Neural cell (in vitro differentiated cells): ENCODE results near the gene ARL8A. TPM values are rescaled to one million over a fixed set of nuclear protein-coding genes. Genes with fewer than 3 reads are reported as not detected.

Experiments used
- H2AFZ ChIP-seq: fragments of 200-600, 300-800 bp; sonication (generic), shearing (Covaris generic); 2 replicates; pipeline ENCODE4 v1.6.0; 2014; ENCODE audit warnings: low read depth, mild to moderate bottlenecking, antibody characterized with exemption, low read length, moderate library complexity
- H3F3A ChIP-seq: fragments of 200-600 bp; shearing (Covaris generic); 2 replicates; pipeline ENCODE4 v1.6.1; 2016; ENCODE audit warnings: mild to moderate bottlenecking, moderate library complexity, mixed read lengths, antibody characterized with exemption, low read length; ENCODE audit not compliant: insufficient read depth, poor library complexity, severe bottlenecking
- H3K27ac ChIP-seq: fragments of 200-600, 300-800 bp; sonication (generic), shearing (Covaris generic); 2 replicates; pipeline ENCODE4 v1.5.1; 2014; ENCODE audit warnings: mild to moderate bottlenecking, low read length, moderate library complexity
- H3K27me3 ChIP-seq: fragments of 300-800, 200-600 bp; sonication (generic), shearing (Covaris generic); 2 replicates; pipeline ENCODE4 v1.6.0; 2014; ENCODE audit warnings: mild to moderate bottlenecking, low read depth, low read length, moderate library complexity; ENCODE audit not compliant: insufficient read depth
- H3K36me3 ChIP-seq: fragments of 300-800, 200-600 bp; sonication (generic), shearing (Covaris generic); 2 replicates; pipeline ENCODE4 v1.5.1; 2014; ENCODE audit warnings: mild to moderate bottlenecking, antibody characterized with exemption, low read length, moderate library complexity; ENCODE audit not compliant: insufficient read depth
- H3K4me2 ChIP-seq: fragments of 300-800, 200-600 bp; sonication (generic), shearing (Covaris generic); 2 replicates; pipeline ENCODE4 v1.6.0; 2014; ENCODE audit warnings: mild to moderate bottlenecking, low read length
- H3K4me3 ChIP-seq: fragments of 300-800, 200-600 bp; sonication (generic), shearing (Covaris generic); 2 replicates; pipeline ENCODE4 v1.5.1; 2014; ENCODE audit warnings: mild to moderate bottlenecking, low read length, moderate library complexity
- H3K79me2 ChIP-seq: fragments of 200-600 bp; shearing (Covaris generic); replicated peaks from 2 replicates; pipeline ENCODE4 v1.6.0; 2014; ENCODE audit warnings: mild to moderate bottlenecking, low read length, moderate library complexity; ENCODE audit not compliant: insufficient read depth
- H3K9ac ChIP-seq: fragments of 300-800, 200-600 bp; sonication (generic), shearing (Covaris generic); 2 replicates; pipeline ENCODE4 v1.6.1; 2016; ENCODE audit warnings: mild to moderate bottlenecking, low read length, mixed read lengths
- H3K9me2 ChIP-seq: fragments of 200-600 bp; shearing (Covaris generic); 2 replicates; pipeline ENCODE4 v1.6.1; 2016; ENCODE audit warnings: mild to moderate bottlenecking, low read length, mixed read lengths; ENCODE audit not compliant: insufficient read depth
- H3K9me3 ChIP-seq: fragments of 200-600, 300-800 bp; sonication (generic), shearing (Covaris generic); 2 replicates; pipeline ENCODE4 v1.6.1; 2016; ENCODE audit warnings: mild to moderate bottlenecking, mixed run types, low read length, moderate library complexity, mixed read lengths
- H4K20me1 ChIP-seq: fragments of 200-600 bp; shearing (Covaris generic); 2 replicates; pipeline ENCODE4 v1.6.1; 2016; ENCODE audit warnings: mild to moderate bottlenecking, mixed run types; ENCODE audit not compliant: insufficient read depth
- EP300 ChIP-seq: fragments of 450-650 bp; conservative IDR thresholded peaks from 2 replicates; pipeline ENCODE4 v1.6.1; 2014; ENCODE audit warnings: antibody characterized with exemption, mild to moderate bottlenecking, moderate library complexity; ENCODE audit not compliant: poor library complexity, severe bottlenecking
- EZH2 ChIP-seq: fragments of 200-600, 300-800 bp; shearing (Covaris generic), sonication (generic); IDR thresholded peaks from 2 replicates; pipeline ENCODE4 v1.6.1; 2014; ENCODE audit warnings: antibody characterized with exemption, low read length, borderline replicate concordance, mild to moderate bottlenecking; ENCODE audit not compliant: insufficient read depth, poor library complexity, severe bottlenecking
- MXI1 ChIP-seq: fragments of 450-650 bp; conservative IDR thresholded peaks from 2 replicates; pipeline ENCODE4 v1.6.1; 2014; ENCODE audit warnings: antibody characterized with exemption, mild to moderate bottlenecking; ENCODE audit not compliant: poor library complexity, severe bottlenecking
- POLR2AphosphoS5 ChIP-seq: IDR thresholded peaks from 2 replicates; pipeline ENCODE4 v1.6.1; 2012
- RAD21 ChIP-seq: fragments of 450-650 bp; conservative IDR thresholded peaks from 2 replicates; pipeline ENCODE4 v1.6.1; 2014; ENCODE audit warnings: antibody characterized with exemption, mild to moderate bottlenecking, moderate library complexity
- SMC3 ChIP-seq: fragments of 450-650 bp; conservative IDR thresholded peaks from 2 replicates; pipeline ENCODE4 v1.6.1; 2014; ENCODE audit warnings: antibody characterized with exemption, mild to moderate bottlenecking, moderate library complexity; ENCODE audit not compliant: poor library complexity
- TAF1 ChIP-seq: IDR thresholded peaks from 2 replicates; pipeline ENCODE4 v1.6.1; 2012; ENCODE audit warnings: low read depth
- polyA plus RNA-seq: library from polyadenylated mRNA; depleted of rRNA; stranded (reverse); fragments of >200 nt; gene quantifications from 2 replicates; pipeline ENCODE4 v1.2.3, GENCODE V29; 2014
- TF ChIP-seq, protein P1 (sequence below): IDR thresholded peaks from 2 replicates; pipeline ENCODE4 v1.6.1; 2012; ENCODE audit warnings: borderline replicate concordance
- TF ChIP-seq, protein P2 (sequence below): fragments of 450-650 bp; IDR thresholded peaks from 2 replicates; pipeline ENCODE4 v1.5.1; 2014; ENCODE audit warnings: antibody characterized with exemption, mild to moderate bottlenecking, moderate library complexity; ENCODE audit not compliant: poor library complexity, severe bottlenecking

ARL8A gene
- polyA plus RNA-seq, 1 donor from 2014 or later: 89.4 TPM

DNA sequence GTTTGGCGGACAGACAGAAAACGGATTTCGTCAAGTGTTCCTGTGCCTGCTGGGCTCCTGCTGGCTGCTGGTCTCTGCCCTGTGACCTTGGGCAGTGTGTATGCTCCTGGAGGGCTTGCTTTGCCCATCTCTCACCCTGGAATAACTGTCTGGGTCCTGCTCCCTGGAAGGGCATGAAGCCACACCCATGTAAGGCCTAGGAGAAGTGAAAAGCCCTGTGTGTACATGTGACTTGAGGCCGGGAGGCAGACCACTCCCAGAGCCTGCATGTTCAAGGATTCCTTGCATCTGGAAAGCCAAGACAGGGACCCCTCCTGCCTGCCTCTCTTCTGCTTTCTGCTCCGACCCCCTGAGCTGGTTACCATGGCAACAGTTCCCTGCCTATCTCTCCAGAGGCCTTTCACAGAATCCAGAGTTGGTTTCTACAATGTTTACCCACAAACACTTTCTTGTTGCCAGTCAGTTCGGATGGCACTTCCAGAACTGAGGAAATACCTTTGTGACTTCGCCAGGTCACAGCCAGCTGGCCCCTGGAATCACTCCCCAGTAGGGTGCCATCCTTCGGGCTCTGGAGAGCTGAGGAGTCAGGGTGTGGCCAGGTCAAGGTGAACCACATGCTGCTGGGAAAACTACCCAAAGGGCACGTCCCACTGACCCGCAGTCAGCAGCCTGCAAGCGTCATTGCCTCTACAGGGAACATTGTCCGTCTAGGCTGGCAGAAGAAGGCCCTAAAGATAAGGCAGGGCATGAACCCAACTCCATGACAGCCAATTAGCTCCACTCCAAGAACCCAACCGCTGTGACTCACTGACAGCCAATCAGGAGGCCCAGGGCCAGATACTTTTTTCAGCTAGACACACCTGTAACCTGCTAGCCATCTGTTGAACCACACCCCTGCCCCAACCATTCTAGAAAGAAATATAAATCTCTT lies 36.5 kb downstream of the ARL8A start:
- Histone ChIP-seq H2AFZ (peak overlapping the region; percentile 60), H3K4me2 (no peak overlapping the region), H3K36me3 (no peaks in the 10 kb centered on the region), H3K9me2 (no peaks in the 10 kb centered on the region), H4K20me1 (no peaks in the 10 kb centered on the region), H3K9ac (peak overlapping the region; percentile 34), H3F3A (no peaks in the 10 kb centered on the region), H3K79me2 (no peaks in the 10 kb centered on the region), H3K27me3 (no peaks in the 10 kb centered on the region), H3K9me3 (no peaks in the 10 kb centered on the region), H3K27ac (no peak overlapping the region), H3K4me3 (peak overlapping the region; percentile 47)
- TF ChIP-seq, protein P1, sequence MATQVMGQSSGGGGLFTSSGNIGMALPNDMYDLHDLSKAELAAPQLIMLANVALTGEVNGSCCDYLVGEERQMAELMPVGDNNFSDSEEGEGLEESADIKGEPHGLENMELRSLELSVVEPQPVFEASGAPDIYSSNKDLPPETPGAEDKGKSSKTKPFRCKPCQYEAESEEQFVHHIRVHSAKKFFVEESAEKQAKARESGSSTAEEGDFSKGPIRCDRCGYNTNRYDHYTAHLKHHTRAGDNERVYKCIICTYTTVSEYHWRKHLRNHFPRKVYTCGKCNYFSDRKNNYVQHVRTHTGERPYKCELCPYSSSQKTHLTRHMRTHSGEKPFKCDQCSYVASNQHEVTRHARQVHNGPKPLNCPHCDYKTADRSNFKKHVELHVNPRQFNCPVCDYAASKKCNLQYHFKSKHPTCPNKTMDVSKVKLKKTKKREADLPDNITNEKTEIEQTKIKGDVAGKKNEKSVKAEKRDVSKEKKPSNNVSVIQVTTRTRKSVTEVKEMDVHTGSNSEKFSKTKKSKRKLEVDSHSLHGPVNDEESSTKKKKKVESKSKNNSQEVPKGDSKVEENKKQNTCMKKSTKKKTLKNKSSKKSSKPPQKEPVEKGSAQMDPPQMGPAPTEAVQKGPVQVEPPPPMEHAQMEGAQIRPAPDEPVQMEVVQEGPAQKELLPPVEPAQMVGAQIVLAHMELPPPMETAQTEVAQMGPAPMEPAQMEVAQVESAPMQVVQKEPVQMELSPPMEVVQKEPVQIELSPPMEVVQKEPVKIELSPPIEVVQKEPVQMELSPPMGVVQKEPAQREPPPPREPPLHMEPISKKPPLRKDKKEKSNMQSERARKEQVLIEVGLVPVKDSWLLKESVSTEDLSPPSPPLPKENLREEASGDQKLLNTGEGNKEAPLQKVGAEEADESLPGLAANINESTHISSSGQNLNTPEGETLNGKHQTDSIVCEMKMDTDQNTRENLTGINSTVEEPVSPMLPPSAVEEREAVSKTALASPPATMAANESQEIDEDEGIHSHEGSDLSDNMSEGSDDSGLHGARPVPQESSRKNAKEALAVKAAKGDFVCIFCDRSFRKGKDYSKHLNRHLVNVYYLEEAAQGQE: peak; percentile 42
- TF ChIP-seq POLR2AphosphoS5 (peak; percentile 57), EZH2 (no peak), EP300 (peak; percentile 44)

DNA sequence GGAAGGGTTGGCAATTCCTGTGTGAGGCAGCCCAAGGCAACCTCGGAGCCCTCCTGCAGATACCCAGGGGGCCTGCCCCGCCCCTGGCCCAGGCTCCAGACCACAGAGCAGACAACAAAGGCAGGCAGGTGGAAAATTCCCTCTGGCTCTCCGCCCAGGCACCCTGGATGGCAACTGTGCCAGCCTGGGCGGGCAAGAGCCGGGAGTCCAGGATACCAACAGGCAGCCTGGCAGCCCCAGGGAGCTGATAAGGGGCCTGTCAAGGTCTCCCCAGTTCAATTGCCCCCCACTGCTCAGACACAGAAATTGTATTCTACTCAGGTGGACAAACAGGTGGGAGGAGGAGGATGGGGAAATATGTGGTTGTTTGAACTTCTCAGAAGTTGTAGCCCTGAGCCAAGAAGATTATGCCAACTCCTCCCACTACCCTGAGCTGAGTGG lies 37.2 kb downstream of the ARL8A start:
- Histone ChIP-seq H3K79me2 (no peaks in the 10 kb centered on the region), H3F3A (no peaks in the 10 kb centered on the region), H4K20me1 (no peaks in the 10 kb centered on the region), H3K4me3 (peak overlapping the region; percentile 47), H3K9me2 (no peaks in the 10 kb centered on the region), H3K27ac (no peak overlapping the region), H2AFZ (peak overlapping the region; percentile 60), H3K36me3 (no peaks in the 10 kb centered on the region), H3K9ac (peak overlapping the region; percentile 34), H3K4me2 (no peak overlapping the region), H3K27me3 (no peaks in the 10 kb centered on the region), H3K9me3 (no peaks in the 10 kb centered on the region)
- TF ChIP-seq EZH2: no peak
- no peak for TF ChIP-seq EP300
- no peak for TF ChIP-seq TAF1
- TF ChIP-seq SMC3: no peak
- TF ChIP-seq, protein P2, sequence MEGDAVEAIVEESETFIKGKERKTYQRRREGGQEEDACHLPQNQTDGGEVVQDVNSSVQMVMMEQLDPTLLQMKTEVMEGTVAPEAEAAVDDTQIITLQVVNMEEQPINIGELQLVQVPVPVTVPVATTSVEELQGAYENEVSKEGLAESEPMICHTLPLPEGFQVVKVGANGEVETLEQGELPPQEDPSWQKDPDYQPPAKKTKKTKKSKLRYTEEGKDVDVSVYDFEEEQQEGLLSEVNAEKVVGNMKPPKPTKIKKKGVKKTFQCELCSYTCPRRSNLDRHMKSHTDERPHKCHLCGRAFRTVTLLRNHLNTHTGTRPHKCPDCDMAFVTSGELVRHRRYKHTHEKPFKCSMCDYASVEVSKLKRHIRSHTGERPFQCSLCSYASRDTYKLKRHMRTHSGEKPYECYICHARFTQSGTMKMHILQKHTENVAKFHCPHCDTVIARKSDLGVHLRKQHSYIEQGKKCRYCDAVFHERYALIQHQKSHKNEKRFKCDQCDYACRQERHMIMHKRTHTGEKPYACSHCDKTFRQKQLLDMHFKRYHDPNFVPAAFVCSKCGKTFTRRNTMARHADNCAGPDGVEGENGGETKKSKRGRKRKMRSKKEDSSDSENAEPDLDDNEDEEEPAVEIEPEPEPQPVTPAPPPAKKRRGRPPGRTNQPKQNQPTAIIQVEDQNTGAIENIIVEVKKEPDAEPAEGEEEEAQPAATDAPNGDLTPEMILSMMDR: no peak
- TF ChIP-seq POLR2AphosphoS5: no peak
- no peak for TF ChIP-seq RAD21
- TF ChIP-seq MXI1: no peak
- TF ChIP-seq, protein P1: no peak
